HCT116 (cell line): ENCODE measurements around the gene ADGRE3. TPM values are rescaled to one million over a fixed set of nuclear protein-coding genes. Genes with fewer than 3 reads are reported as not detected.
"Not testable (repeated sequence)": the region's sequence is repeated elsewhere in the genome, so short reads cannot be mapped to it uniquely, and the experiment has no call there.

Experiments
- ATAC-seq: fragments of 200-7000 bp; cut with Tn5 transposase; 2 replicates; pipeline ENCODE4 v1.9.1; 2020; ENCODE audit warnings: mild to moderate bottlenecking, moderate library complexity
- BruUV-seq: library from RNA; stranded (reverse); fragments of 400-500 nt; replicated peaks from 2 replicates; lab custom pipeline; 2021; lab: Mats Ljungman, UMichigan
- CTCF ChIA-PET: fragments of 300-600 bp; sonication (Branson Sonifier 250); formaldehyde crosslinking; loops from one replicate; lab custom pipeline; 2021; ENCODE audit warnings: antibody characterized with exemption; lab: Charles Lee
- POLR2A ChIA-PET: fragments of 300-600, 350-600 bp; sonication (Branson Sonifier 250); formaldehyde crosslinking; loops from one replicate; lab custom pipeline; 2021; ENCODE audit warnings: antibody characterized with exemption; lab: Charles Lee
- RAD21 ChIA-PET, 2 experiments: fragments of 300-600 bp; sonication (Branson Sonifier 250); formaldehyde crosslinking; loops; one replicate each; lab custom pipeline; 2023; ENCODE audit warnings: low total read pairs in 2 of 2; ENCODE audit not compliant: uncharacterized antibody in 2 of 2, unreplicated experiment in 2 of 2, low non-redundant PET in 1 of 2; lab: Charles Lee
- DNase-seq: peaks from one replicate; pipeline ENCODE4 v3.0.0-alpha.2; 2010; ENCODE audit warnings: low read depth, low spot score
- H2AFZ ChIP-seq: fragments of 200-600 bp; shearing (Covaris generic), sonication (generic); 2 replicates; pipeline ENCODE4 v1.6.1; 2017; ENCODE audit warnings: low read depth, mixed run types, mixed read lengths, antibody characterized with exemption, low read length; ENCODE audit not compliant: poor library complexity, severe bottlenecking
- H3K27ac ChIP-seq: 2 replicates; pipeline ENCODE4 v1.5.1; 2012; ENCODE audit warnings: low read depth, low read length
- H3K27me3 ChIP-seq: fragments of 200-600 bp; sonication (generic); 2 replicates; pipeline ENCODE4 v1.6.1; 2016; ENCODE audit warnings: mixed run types, low read length, mixed read lengths; ENCODE audit not compliant: insufficient read depth
- H3K36me3 ChIP-seq, 2 experiments: fragments of 200-500 bp in 1 of 2; fragments of 200-600 bp in 1 of 2; sonication (Bioruptor generic) in 1 of 2; sonication (generic) in 1 of 2; 2 replicates each; pipeline versions ENCODE4 v1.5.1 to v1.6.1; 2014 to 2016; ENCODE audit warnings: low read length in 2 of 2, inconsistent platforms in 1 of 2, mixed read lengths in 1 of 2, mixed run types in 1 of 2; ENCODE audit not compliant: insufficient read depth in 2 of 2, control insufficient read depth in 1 of 2
- H3K4me1 ChIP-seq, 2 experiments: fragments of 200-600 bp in 1 of 2; sonication (generic) in 1 of 2; 2 replicates each; pipeline versions ENCODE4 v1.5.1 to v1.6.1; 2012 to 2017; ENCODE audit warnings: low read length in 2 of 2, inconsistent platforms in 1 of 2, mild to moderate bottlenecking in 1 of 2, mixed read lengths in 1 of 2, mixed run types in 1 of 2, moderate library complexity in 1 of 2; ENCODE audit not compliant: insufficient read depth in 2 of 2, control insufficient read depth in 1 of 2
- H3K4me2 ChIP-seq: fragments of 200-600 bp; sonication (generic); 2 replicates; pipeline ENCODE4 v1.6.1; 2017; ENCODE audit warnings: mixed run types, low read length, mixed read lengths
- H3K4me3 ChIP-seq, 2 experiments: fragments of 200-600 bp in 1 of 2; sonication (generic) in 1 of 2; replicated peaks in 1 of 2; 2 replicates each; pipeline ENCODE4 v1.5.1; 2011 to 2016; ENCODE audit warnings: low read length in 2 of 2, control low read depth in 1 of 2, low read depth in 1 of 2, mild to moderate bottlenecking in 1 of 2, mixed read lengths in 1 of 2, mixed run types in 1 of 2
- H3K79me2 ChIP-seq: fragments of 200-600 bp; sonication (generic); 2 replicates; pipeline ENCODE4 v1.6.1; 2017; ENCODE audit warnings: mild to moderate bottlenecking, mixed run types, low read length, moderate library complexity, mixed read lengths; ENCODE audit not compliant: insufficient read depth
- H3K9ac ChIP-seq: fragments of 200-600 bp; sonication (generic); 2 replicates; pipeline ENCODE4 v1.6.1; 2016; ENCODE audit warnings: low read length, mixed read lengths
- H3K9me2 ChIP-seq: fragments of 200-600 bp; sonication (generic), shearing (Covaris generic); 2 replicates; pipeline ENCODE4 v1.6.1; 2017; ENCODE audit warnings: mixed run types, mild to moderate bottlenecking, moderate library complexity; ENCODE audit not compliant: insufficient read depth
- H3K9me3 ChIP-seq, 2 experiments: fragments of 200-500 bp in 1 of 2; fragments of 200-600 bp in 1 of 2; sonication (Bioruptor generic) in 1 of 2; sonication (generic) in 1 of 2; 2 replicates each; pipeline ENCODE4 v1.6.1; 2014 to 2017; ENCODE audit warnings: low read length in 2 of 2, mixed read lengths in 2 of 2, inconsistent platforms in 1 of 2, low read depth in 1 of 2, mild to moderate bottlenecking in 1 of 2, mixed run types in 1 of 2, moderate library complexity in 1 of 2; ENCODE audit not compliant: control insufficient read depth in 1 of 2, insufficient read depth in 1 of 2
- H4K20me1 ChIP-seq: fragments of 200-600 bp; sonication (generic), shearing (Covaris generic); 2 replicates; pipeline ENCODE4 v1.6.1; 2017; ENCODE audit warnings: mixed run types, mild to moderate bottlenecking, moderate library complexity; ENCODE audit not compliant: insufficient read depth
- ATF3 ChIP-seq: IDR thresholded peaks from 2 replicates; pipeline ENCODE4 v1.6.1; 2012
- CEBPB ChIP-seq: IDR thresholded peaks from 2 replicates; pipeline ENCODE4 v1.6.1; 2012; ENCODE audit warnings: low read depth
- CTCF ChIP-seq, 3 experiments: fragments of 200-600 bp in 1 of 3; sonication (generic) in 1 of 3; IDR thresholded peaks in 2 of 3; conservative IDR thresholded peaks in 1 of 3; 2 replicates each; pipeline ENCODE4 v1.5.1; 2012 to 2017; ENCODE audit warnings: low read depth in 2 of 3, low read length in 2 of 3, antibody characterized with exemption in 1 of 3, borderline replicate concordance in 1 of 3, control low read depth in 1 of 3, mild to moderate bottlenecking in 1 of 3, mixed read lengths in 1 of 3, mixed run types in 1 of 3, moderate library complexity in 1 of 3; ENCODE audit not compliant: insufficient read depth in 1 of 3
- ELF1 ChIP-seq: IDR thresholded peaks from 2 replicates; pipeline ENCODE4 v1.6.1; 2012; ENCODE audit warnings: low read depth, borderline replicate concordance
- EZH2 ChIP-seq: fragments of 200-600 bp; sonication (generic); IDR thresholded peaks from 2 replicates; pipeline ENCODE4 v1.6.1; 2017; ENCODE audit warnings: antibody characterized with exemption, mixed run types
- EZH2phosphoT487 ChIP-seq: fragments of 200-600 bp; IDR thresholded peaks from 2 replicates; pipeline ENCODE4 v1.6.1; 2018; ENCODE audit warnings: antibody characterized with exemption, borderline replicate concordance
- FOSL1 ChIP-seq: IDR thresholded peaks from 2 replicates; pipeline ENCODE4 v1.6.1; 2012; ENCODE audit warnings: low read depth
- JUND ChIP-seq: IDR thresholded peaks from 2 replicates; pipeline ENCODE4 v1.6.1; 2012
- MAX ChIP-seq: IDR thresholded peaks from 2 replicates; pipeline ENCODE4 v1.6.1; 2012
- POLR2A ChIP-seq: IDR thresholded peaks from 2 replicates; pipeline ENCODE4 v1.7.0; 2011; ENCODE audit warnings: borderline replicate concordance; ENCODE audit not compliant: insufficient read depth, insufficient read length; ENCODE audit errors: extremely low read depth
- POLR2AphosphoS5 ChIP-seq: IDR thresholded peaks from 2 replicates; pipeline ENCODE4 v1.6.1; 2011; ENCODE audit warnings: mild to moderate bottlenecking, low read depth, low read length, moderate library complexity
- SIN3A ChIP-seq: IDR thresholded peaks from 2 replicates; pipeline ENCODE4 v1.6.1; 2012; ENCODE audit warnings: low read depth
- SRF ChIP-seq: IDR thresholded peaks from 2 replicates; pipeline ENCODE4 v1.6.1; 2012; ENCODE audit warnings: low read depth
- TCF7L2 ChIP-seq: IDR thresholded peaks from 2 replicates; pipeline ENCODE4 v1.7.0; 2011; ENCODE audit warnings: borderline replicate concordance, inconsistent platforms; ENCODE audit not compliant: insufficient read depth, insufficient read length; ENCODE audit errors: extremely low read depth
- YY1 ChIP-seq: IDR thresholded peaks from 2 replicates; pipeline ENCODE4 v1.6.1; 2011; ENCODE audit warnings: low read length, low read depth, moderate library complexity, mild to moderate bottlenecking; ENCODE audit not compliant: insufficient replicate concordance; ENCODE audit errors: extremely low read depth
- ZBTB33 ChIP-seq: IDR thresholded peaks from 2 replicates; pipeline ENCODE4 v1.6.1; 2011; ENCODE audit warnings: mild to moderate bottlenecking, low read length, moderate library complexity; ENCODE audit not compliant: insufficient replicate concordance; ENCODE audit errors: extremely low read depth
- ZNF274 ChIP-seq: fragments of 200-500 bp; sonication (Bioruptor generic); IDR thresholded peaks from 2 replicates; pipeline ENCODE4 v1.6.1; 2014; ENCODE audit warnings: mild to moderate bottlenecking, low read depth, low read length, inconsistent platforms
- intact Hi-C: fragments of 100-400 bp; cut with micrococcal nuclease; formaldehyde crosslinking; loops from 2 replicates; pipeline ENCODE4 v1.10.0; 2022
- total RNA-seq: library from RNA; stranded (reverse); gene quantifications from one replicate; pipeline ENCODE4 v1.2.1, GENCODE V29; 2021; ENCODE audit not compliant: unreplicated experiment

Gene ADGRE3
- total RNA-seq, 1 experiment from 2014 or later = not detected

- ChIA-PET CTCF (no interaction called here), RAD21 (no interaction called here), POLR2A (no interaction called here)
- no peak overlapping the region for H3K4me3 ChIP-seq
- DNase-seq = no peak
- no peaks in the 10 kb centered on the region for H3K9me3 ChIP-seq
- H3K79me2 ChIP-seq = no peaks in the 10 kb centered on the region
- H3K27ac ChIP-seq = no peak overlapping the region
- BruUV-seq = no TSS peak
- no peaks in the 10 kb centered on the region for H3K36me3 ChIP-seq
- H3K9me2 ChIP-seq = no peaks in the 10 kb centered on the region
- TF ChIP-seq ATF3 = no peak
- TF ChIP-seq JUND = no peak
- TF ChIP-seq ZBTB33 = no peak
- TF ChIP-seq SRF = no peak
- TF ChIP-seq ELF1 = no peak
- TF ChIP-seq EZH2phosphoT487 = no peak
- TF ChIP-seq SIN3A = no peak
- TF ChIP-seq POLR2A = no peak
- no peak for TF ChIP-seq MAX
- TF ChIP-seq FOSL1 = no peak
- TF ChIP-seq ZNF274 = no peak
- no peak for TF ChIP-seq YY1
- no peak for TF ChIP-seq CEBPB
- TF ChIP-seq CTCF (IDR thresholded peaks at IDR 0.05 in 2 of 3, conservative IDR thresholded peaks at IDR 0.05 in 1 of 3; ENCODE audit: borderline replicate concordance in 1 of 3, insufficient read depth in 1 of 3, low read depth in 2 of 3, low read length in 2 of 3) = no peak
- no peak for TF ChIP-seq POLR2AphosphoS5
- no peak for TF ChIP-seq EZH2
- no peak for TF ChIP-seq TCF7L2
- no peak for ATAC-seq
- no peak overlapping the region for H3K9ac ChIP-seq
- no peaks in the 10 kb centered on the region for H3K4me1 ChIP-seq
- no peaks in the 10 kb centered on the region for H4K20me1 ChIP-seq
- no peak overlapping the region for H3K4me2 ChIP-seq
- H3K27me3 ChIP-seq = no peaks in the 10 kb centered on the region
- intact Hi-C loops = no loop called here
- no peak overlapping the region for H2AFZ ChIP-seq
Observed at GRCh38 chr19:14612657-14613056, 62.0 kb downstream of the ADGRE3 start.

GRCh38 chr19:14612242-14612641 lies 62.4 kb downstream of the ADGRE3 start:
- H3K9me2 ChIP-seq, H3K27me3 ChIP-seq, H3K79me2 ChIP-seq, H4K20me1 ChIP-seq, DNase-seq, ATAC-seq, H3K27ac ChIP-seq, CTCF ChIA-PET, intact Hi-C loops, POLR2A ChIA-PET, H3K4me2 ChIP-seq, H3K36me3 ChIP-seq, H3K4me3 ChIP-seq, H3K4me1 ChIP-seq, H3K9me3 ChIP-seq, BruUV-seq, H2AFZ ChIP-seq, RAD21 ChIA-PET, H3K9ac ChIP-seq: not testable (repeated sequence)
